C4-2B (cell line): Measurements from ENCODE around the gene ATP11A.

Experiments
- CTCF ChIP-seq: fragments of 450-650 bp; conservative IDR thresholded peaks from 2 replicates; pipeline ENCODE4 v1.5.1; 2017; ENCODE audit warnings: mild to moderate bottlenecking
- ZFX ChIP-seq: fragments of 450-650 bp; IDR thresholded peaks from 2 replicates; pipeline ENCODE4 v1.6.1; 2017

DNA sequence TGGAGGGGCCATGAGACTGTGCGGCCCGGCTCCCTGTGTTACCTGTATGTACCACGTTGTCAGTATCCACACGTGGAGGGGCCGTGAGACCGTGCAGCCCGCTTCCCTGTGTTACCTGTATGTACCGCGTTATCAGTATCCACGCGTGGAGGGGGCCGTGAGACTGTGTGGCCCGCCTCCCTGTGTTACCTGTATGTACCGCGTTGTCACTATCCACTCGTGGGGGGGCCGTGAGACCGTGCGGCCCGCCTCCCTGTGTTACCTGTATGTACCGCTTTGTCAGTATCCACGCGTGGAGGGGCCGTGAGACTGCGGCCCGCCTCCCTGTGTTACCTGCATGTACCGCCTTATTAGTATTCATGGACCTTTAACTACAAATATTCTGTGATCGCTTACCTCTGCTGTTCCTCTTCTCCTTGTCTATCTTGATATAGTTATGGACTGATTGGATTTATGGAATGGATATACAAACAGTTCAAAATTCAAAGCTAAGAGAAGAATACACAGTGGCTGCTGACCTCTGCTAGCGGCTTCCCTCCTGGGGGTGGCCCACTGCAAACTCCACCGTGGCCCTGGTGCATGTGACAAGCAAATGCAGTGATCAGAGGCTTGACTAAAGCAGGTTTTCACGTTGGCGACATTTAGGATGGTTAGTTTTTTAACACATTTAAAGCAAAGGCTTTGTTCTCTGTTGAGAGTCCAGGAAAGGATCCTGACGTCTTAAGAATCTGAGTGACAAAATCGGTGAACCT, 38.7 kb downstream of the ATP11A start:
- TF ChIP-seq CTCF (no peak), ZFX (no peak)
